ENCODE results near the gene CDKN2AIPNL. TPM values are rescaled to one million over a fixed set of nuclear protein-coding genes. Genes with fewer than 3 reads are reported as not detected.

CDKN2AIPNL gene
- total and polyA plus RNA-seq, 2 of the 13 experiments (the other 11 are each of a cell fraction or from before 2014, with no cell fraction given): 17.4 to 46.5 TPM

- TF ChIP-seq ZNF816 (CRISPR knock-in tag; IDR thresholded peaks at IDR 0.05; ENCODE audit: borderline replicate concordance) (no peak), SP2 (CRISPR knock-in tag; IDR thresholded peaks at IDR 0.05) (no peak), ZC3H13 (CRISPR knock-in tag; IDR thresholded peaks at IDR 0.05) (no peak), ZNF318 (CRISPR knock-in tag; IDR thresholded peaks at IDR 0.05) (no peak), ZNF510 (CRISPR knock-in tag; IDR thresholded peaks at IDR 0.05; ENCODE audit: low read depth) (no peak), ZXDC (CRISPR knock-in tag; IDR thresholded peaks at IDR 0.05) (peak; percentile 13; the same call in 1 of the 2 replicates), ZNF441 (CRISPR knock-in tag; IDR thresholded peaks at IDR 0.05; ENCODE audit: borderline replicate concordance) (no peak), GATAD2A (CRISPR knock-in tag; IDR thresholded peaks at IDR 0.05) (0 out of 2 replicates have a peak, but pooled peaks have one; percentile 38), HDAC1 (CRISPR knock-in tag; IDR thresholded peaks at IDR 0.05) (no peak; the same call in 1 of the 2 replicates), ZFP90 (CRISPR knock-in tag; IDR thresholded peaks at IDR 0.05; ENCODE audit: borderline replicate concordance) (no peak), CTCF (CRISPR knock-in tag; IDR thresholded peaks at IDR 0.05) (no peak)
Observed at GRCh38 chr5:134436523-134437339, 25.1 kb upstream of the CDKN2AIPNL start (continued).

Measured in HepG2 (cell line).